Measurements from ENCODE around the gene DDR1. TPM values are rescaled to one million over a fixed set of nuclear protein-coding genes. Genes with fewer than 3 reads are reported as not detected.

Gene DDR1
- total and polyA plus RNA-seq, 8 donors = 77.9 to 148 (median 90.0) TPM

GRCh38 chr6:30947231-30947630 lies 62.9 kb downstream of the DDR1 start:
- H3K4me1 ChIP-seq = peaks cover 6 to 9% of the 10 kb centered on the region in 2 donors

GRCh38 chr6:30948811-30949210 lies 64.5 kb downstream of the DDR1 start:
- Histone ChIP-seq H3K4me3 (no peak overlapping the region), H3K4me1 (no peaks in the 10 kb centered on the region), H3K36me3 (no peaks in the 10 kb centered on the region), H3K9me3 (no peaks in the 10 kb centered on the region), H3K27me3 (peaks cover 0 to 15% of the 10 kb centered on the region in 2 donors), H3K27ac (no peak overlapping the region)
- no peak for DNase-seq
- no peak for TF ChIP-seq CTCF (IDR thresholded peaks at IDR 0.05)
- intact Hi-C loops (cut with DNase I) = no loop called here
- ATAC-seq = no peak

More at GRCh38 chr6:30947231-30947630, 62.9 kb downstream of the DDR1 start:
- H3K9me3 ChIP-seq = no peaks in the 10 kb centered on the region
- intact Hi-C loops (cut with DNase I) = no loop called here
- H3K36me3 ChIP-seq = no peaks in the 10 kb centered on the region
- peaks cover 0 to 20% of the 10 kb centered on the region in 2 donors for H3K27me3 ChIP-seq
- no peak for ATAC-seq
- DNase-seq = no peak
- no peak overlapping the region for H3K4me3 ChIP-seq
- no peak overlapping the region for H3K27ac ChIP-seq
- no peak for TF ChIP-seq CTCF (IDR thresholded peaks at IDR 0.05)

Small RNA genes lying within 50 kb of the gene (microRNA-seq; reads per million reads assigned to microRNA genes)
- 0.34 to 3.1 reads per million in 2 donors for gene MIR4640

Other genes starting within 250 kb of the DDR1 start
- 10 to 100 TPM; 15.2 to 16.4 TPM for gene C6orf136, start 237.4 kb upstream of the DDR1 start, total RNA-seq
- gene C6orf136, start 237.4 kb upstream of the DDR1 start, polyA plus RNA-seq (ENCODE audit: insufficient read length in 6 of 6) = 10 to 100 TPM; 10.7 to 18.1 (median 14.4) TPM
- gene DHX16, start 211.5 kb upstream of the DDR1 start, total RNA-seq = 10 to 100 TPM; 23.8 to 28.1 TPM
- 10 to 100 TPM; 34.0 to 43.4 (median 41.8) TPM for gene DHX16, start 211.5 kb upstream of the DDR1 start, polyA plus RNA-seq (ENCODE audit: insufficient read length in 6 of 6)
- 100 to 1,000 TPM in 1 of 2 donors, 10 to 100 TPM in 1; 51.8 to 117 TPM for gene PPP1R18, start 197.9 kb upstream of the DDR1 start, total RNA-seq
- gene PPP1R18, start 197.9 kb upstream of the DDR1 start, polyA plus RNA-seq (ENCODE audit: insufficient read length in 6 of 6) = 10 to 100 TPM; 36.7 to 54.4 (median 42.4) TPM
- gene NRM, start 193.5 kb upstream of the DDR1 start, total RNA-seq = 10 to 100 TPM; 13.1 to 17.4 TPM
- 10 to 100 TPM; 36.9 to 55.1 (median 41.1) TPM for gene NRM, start 193.5 kb upstream of the DDR1 start, polyA plus RNA-seq (ENCODE audit: insufficient read length in 6 of 6)
- 10 to 100 TPM; 28.2 to 38.6 TPM for gene MDC1, start 167.2 kb upstream of the DDR1 start, total RNA-seq
- 10 to 100 TPM; 43.5 to 53.6 (median 49.9) TPM for gene MDC1, start 167.2 kb upstream of the DDR1 start, polyA plus RNA-seq (ENCODE audit: insufficient read length in 6 of 6)
- gene TUBB, start 164.2 kb upstream of the DDR1 start, total RNA-seq = 100 to 1,000 TPM; 409 to 602 TPM
- 1,000 to 10,000 TPM; 1,093 to 1,665 (median 1,153) TPM for gene TUBB, start 164.2 kb upstream of the DDR1 start, polyA plus RNA-seq (ENCODE audit: insufficient read length in 6 of 6)
- gene FLOT1, start 141.8 kb upstream of the DDR1 start, total RNA-seq = 100 to 1,000 TPM; 148 to 206 TPM
- gene FLOT1, start 141.8 kb upstream of the DDR1 start, polyA plus RNA-seq (ENCODE audit: insufficient read length in 6 of 6) = 100 to 1,000 TPM; 115 to 135 (median 124) TPM
- gene IER3, start 140.0 kb upstream of the DDR1 start, total RNA-seq = 10 to 100 TPM; 36.1 to 77.0 TPM
- gene IER3, start 140.0 kb upstream of the DDR1 start, polyA plus RNA-seq (ENCODE audit: insufficient read length in 6 of 6) = 10 to 100 TPM in 5 of 6 donors, 1 to 10 TPM in 1; 5.5 to 38.8 (median 12.9) TPM
- gene GTF2H4, start 23.7 kb downstream of the DDR1 start, total RNA-seq = 10 to 100 TPM; 29.5 to 34.2 TPM
- 10 to 100 TPM; 35.5 to 59.5 (median 53.0) TPM for gene GTF2H4, start 23.7 kb downstream of the DDR1 start, polyA plus RNA-seq (ENCODE audit: insufficient read length in 6 of 6)
- gene VARS2, start 29.7 kb downstream of the DDR1 start, total RNA-seq = 10 to 100 TPM; 34.0 to 40.3 TPM
- gene VARS2, start 29.7 kb downstream of the DDR1 start, polyA plus RNA-seq (ENCODE audit: insufficient read length in 6 of 6) = 10 to 100 TPM; 42.3 to 54.3 (median 46.9) TPM
- 100 to 1,000 TPM; 213 to 384 TPM for gene SFTA2, start 47.7 kb downstream of the DDR1 start, total RNA-seq
- gene SFTA2, start 47.7 kb downstream of the DDR1 start, polyA plus RNA-seq (ENCODE audit: insufficient read length in 6 of 6) = 10 to 100 TPM in 5 of 6 donors, 1 to 10 TPM in 1; 9.3 to 19.6 (median 15.5) TPM
- gene MUCL3, start 56.5 kb downstream of the DDR1 start, total RNA-seq = 1 to 10 TPM; 2.5 to 4.0 TPM
- under 1 TPM; 0.07 to 0.21 (median 0.11) TPM for gene MUCL3, start 56.5 kb downstream of the DDR1 start, polyA plus RNA-seq (ENCODE audit: insufficient read length in 6 of 6)
- 1 to 10 TPM; 8.5 to 9.5 TPM for gene MUC21, start 99.2 kb downstream of the DDR1 start, total RNA-seq
- under 1 TPM in 2 of 6 donors, not detected in 4; 0.04 to 0.05 TPM for gene MUC21, start 99.2 kb downstream of the DDR1 start, polyA plus RNA-seq (ENCODE audit: insufficient read length in 6 of 6)
- under 1 TPM in 1 of 2 donors, not detected in 1; 0.20 TPM for gene MUC22, start 126.0 kb downstream of the DDR1 start, total RNA-seq
- not detected for gene MUC22, start 126.0 kb downstream of the DDR1 start, polyA plus RNA-seq (ENCODE audit: insufficient read length in 6 of 6)
- gene C6orf15, start 228.1 kb downstream of the DDR1 start, total RNA-seq = not detected
- not detected for gene C6orf15, start 228.1 kb downstream of the DDR1 start, polyA plus RNA-seq (ENCODE audit: insufficient read length in 6 of 6)
- gene PSORS1C1, start 230.3 kb downstream of the DDR1 start, total RNA-seq = 10 to 100 TPM in 1 of 2 donors, 1 to 10 TPM in 1; 3.5 to 11.7 TPM
- gene PSORS1C1, start 230.3 kb downstream of the DDR1 start, polyA plus RNA-seq (ENCODE audit: insufficient read length in 6 of 6) = under 1 TPM; 0.09 to 0.70 (median 0.51) TPM
- under 1 TPM; 0.13 to 0.61 TPM for gene CDSN, start 235.9 kb downstream of the DDR1 start, total RNA-seq
- not detected for gene CDSN, start 235.9 kb downstream of the DDR1 start, polyA plus RNA-seq (ENCODE audit: insufficient read length in 6 of 6)

Data from left lung (tissue), 10 donors.